Measurements from ENCODE around the gene LAMC2.

- TF ChIP-seq POLR2A (IDR thresholded peaks at IDR 0.05) (no peak), CTCF (IDR thresholded peaks at IDR 0.05) (no peak)
Observed at GRCh38 chr1:183242556-183242955, 56.5 kb downstream of the LAMC2 start.

All from ovary (tissue), 3 donors.